IPS-11a (cell line): ENCODE data around the gene SLITRK2.

Experiments used
- H3K4me3 ChIP-seq: one replicate; pipeline ENCODE4 v1.5.1; 2013; ENCODE audit warnings: low read depth, low read length, control low read depth

Gene SLITRK2, protein sequence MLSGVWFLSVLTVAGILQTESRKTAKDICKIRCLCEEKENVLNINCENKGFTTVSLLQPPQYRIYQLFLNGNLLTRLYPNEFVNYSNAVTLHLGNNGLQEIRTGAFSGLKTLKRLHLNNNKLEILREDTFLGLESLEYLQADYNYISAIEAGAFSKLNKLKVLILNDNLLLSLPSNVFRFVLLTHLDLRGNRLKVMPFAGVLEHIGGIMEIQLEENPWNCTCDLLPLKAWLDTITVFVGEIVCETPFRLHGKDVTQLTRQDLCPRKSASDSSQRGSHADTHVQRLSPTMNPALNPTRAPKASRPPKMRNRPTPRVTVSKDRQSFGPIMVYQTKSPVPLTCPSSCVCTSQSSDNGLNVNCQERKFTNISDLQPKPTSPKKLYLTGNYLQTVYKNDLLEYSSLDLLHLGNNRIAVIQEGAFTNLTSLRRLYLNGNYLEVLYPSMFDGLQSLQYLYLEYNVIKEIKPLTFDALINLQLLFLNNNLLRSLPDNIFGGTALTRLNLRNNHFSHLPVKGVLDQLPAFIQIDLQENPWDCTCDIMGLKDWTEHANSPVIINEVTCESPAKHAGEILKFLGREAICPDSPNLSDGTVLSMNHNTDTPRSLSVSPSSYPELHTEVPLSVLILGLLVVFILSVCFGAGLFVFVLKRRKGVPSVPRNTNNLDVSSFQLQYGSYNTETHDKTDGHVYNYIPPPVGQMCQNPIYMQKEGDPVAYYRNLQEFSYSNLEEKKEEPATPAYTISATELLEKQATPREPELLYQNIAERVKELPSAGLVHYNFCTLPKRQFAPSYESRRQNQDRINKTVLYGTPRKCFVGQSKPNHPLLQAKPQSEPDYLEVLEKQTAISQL

DNA sequence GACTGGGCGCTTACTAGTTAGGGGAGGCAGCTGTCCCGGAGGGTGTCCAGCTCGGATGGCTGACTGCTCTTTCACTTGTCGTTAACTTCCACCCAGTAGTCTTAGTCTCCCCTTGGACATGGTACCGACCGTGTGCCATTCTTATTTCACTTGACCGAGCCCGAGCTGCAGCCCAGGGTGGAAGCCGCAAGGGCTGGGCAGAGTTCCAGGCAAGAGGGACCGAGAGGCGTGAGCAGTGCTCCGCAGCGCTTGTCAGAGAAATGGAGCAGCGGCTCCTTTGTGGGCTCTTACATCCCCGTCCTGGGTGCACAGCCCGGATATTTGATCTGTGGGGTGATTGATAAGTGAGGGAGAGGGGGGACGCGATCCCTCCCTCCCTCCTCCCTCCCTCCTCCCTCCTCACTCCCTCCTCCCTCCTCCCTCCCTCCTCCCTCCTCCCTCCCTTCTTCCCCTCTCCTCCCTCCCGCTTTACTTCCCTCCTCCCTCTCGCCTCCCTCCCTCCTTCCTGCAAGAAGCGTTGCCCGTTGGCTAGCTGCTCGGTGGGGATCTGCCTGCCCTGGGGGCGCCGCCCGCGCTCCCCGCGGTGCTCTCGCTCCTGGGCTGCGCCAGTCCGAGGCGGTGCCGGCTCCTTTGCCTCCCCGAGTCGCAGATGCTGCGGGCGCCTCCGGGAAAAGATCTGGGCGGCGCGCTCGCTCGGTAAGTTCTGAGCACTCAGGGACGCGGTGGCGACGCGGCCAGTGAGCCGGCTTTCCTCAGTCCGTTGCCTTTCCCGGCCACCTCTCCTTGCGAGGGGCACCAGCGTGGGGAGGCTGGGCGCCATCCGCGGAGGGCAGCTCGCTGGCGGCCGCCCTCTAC is at the start of gene SLITRK2:
SLITRK2 (plus strand) TSS at position 499 of the 855 bp plus-strand sequence. CDS start 4,597 bp downstream, outside the sequence.
- peak within 1 kb of the TSS; percentile 43 for H3K4me3 ChIP-seq

DNA sequence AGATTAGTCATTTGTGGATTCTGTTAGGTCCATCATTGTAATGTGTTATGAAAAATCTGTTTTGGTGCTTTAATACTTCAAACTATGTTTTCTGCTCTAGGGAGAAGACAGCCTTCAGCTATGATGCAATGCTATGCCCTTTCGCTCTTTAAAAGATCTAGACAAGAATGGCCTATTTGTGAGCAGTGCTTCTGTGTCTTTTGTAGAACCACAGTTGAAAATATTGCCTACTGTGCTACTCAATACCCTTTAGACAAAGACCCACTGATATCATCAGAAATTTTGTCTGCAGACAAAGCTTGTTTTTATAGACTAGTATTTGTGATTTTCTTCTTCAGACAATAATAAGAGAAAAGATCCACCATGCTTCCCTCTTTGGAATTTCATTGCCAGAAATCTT is 44.6 kb upstream of the SLITRK2 start:
- H3K4me3 ChIP-seq = no peak overlapping the region

DNA sequence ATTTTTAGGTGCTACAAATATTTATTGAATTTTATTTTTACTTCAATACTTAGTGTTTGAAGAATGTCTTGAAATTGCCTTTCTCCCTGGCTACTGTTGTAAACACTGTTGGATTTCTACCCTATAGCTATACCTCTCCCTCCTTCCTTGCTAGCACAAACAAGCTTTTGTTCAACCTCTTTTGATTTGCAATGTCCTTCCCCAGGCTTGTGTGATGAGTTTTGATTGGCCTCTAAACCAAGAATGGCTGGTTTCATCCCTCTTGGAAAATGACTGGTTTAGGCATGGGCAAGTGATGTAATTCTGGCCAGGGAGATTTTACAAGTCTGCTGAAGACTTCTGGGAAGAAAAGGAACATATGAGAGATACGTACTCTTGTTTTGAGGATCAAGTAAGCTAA is 25.3 kb upstream of the SLITRK2 start:
- H3K4me3 ChIP-seq = no peak overlapping the region

DNA sequence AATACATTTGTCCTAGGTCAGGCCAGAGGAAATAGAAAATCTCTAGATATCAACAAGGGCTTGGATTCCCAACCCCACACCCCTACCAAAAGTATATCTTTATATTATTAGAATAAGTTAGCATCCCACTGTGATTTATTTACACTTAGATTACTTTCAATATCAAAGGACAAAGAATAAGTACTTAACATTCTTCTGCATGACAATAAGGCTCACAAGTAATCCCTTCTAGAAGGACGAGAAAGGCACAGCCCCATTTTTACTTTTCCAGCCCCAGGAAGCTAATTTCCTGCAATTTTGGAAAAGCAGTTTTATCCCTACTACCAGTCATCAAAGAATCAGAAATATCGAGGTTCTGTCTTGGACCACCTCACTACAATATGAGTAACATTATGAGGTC is 14.1 kb upstream of the SLITRK2 start:
- H3K4me3 ChIP-seq = no peak overlapping the region

DNA sequence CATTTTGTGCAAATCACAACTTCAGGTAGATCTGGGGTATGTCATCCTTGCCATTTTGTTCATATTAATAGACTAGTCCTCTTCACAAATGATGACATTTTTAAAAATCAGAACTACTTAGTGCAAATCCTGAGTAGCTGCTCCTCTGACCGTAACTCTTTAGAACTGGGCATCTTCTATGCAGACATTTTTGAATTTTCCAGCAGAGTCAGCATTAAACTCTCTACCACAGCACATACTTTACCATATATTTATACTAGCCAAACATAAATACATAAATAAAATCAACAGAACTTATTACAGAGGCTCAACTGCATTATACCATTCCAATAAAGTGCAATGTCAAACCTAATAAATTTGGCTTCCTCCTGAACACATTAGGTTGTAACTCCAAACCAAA is 4.5 kb upstream of the SLITRK2 start:
- no peak overlapping the region for H3K4me3 ChIP-seq

DNA sequence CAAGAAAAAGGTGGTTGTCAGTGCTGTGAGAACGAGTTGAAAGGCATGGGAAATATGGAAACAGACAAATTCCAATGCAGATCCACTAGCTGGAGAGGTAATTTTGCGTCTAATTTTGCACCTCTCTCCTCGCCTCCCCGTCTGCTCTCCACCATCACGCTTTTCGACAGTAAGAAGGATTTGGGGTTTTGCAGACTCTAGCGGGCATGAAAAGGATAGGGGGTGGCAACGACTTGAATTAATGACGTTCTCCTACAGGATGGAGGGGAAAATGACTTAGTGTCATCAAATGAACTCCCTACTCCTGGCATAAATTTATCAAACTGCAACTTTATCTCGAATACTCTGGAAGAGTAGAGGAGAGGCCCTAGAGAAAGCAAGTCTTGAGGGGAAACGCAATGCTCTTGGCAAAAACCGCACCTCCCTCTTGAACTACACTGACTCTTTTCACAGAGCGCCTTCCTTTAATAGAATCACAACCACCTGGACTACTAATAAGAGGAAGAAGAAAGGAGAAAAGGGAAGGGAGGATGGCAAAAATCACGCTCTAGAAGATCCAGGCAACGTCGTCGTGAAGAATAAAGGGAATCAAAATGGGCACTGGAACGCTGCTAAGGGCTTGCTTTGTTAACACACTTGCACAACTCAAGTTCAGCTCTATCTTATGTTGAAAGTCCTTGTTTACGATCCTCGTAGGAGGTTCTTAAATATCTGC is 871 bp upstream of the SLITRK2 start:
- peak overlapping the region; percentile 20 for H3K4me3 ChIP-seq

DNA sequence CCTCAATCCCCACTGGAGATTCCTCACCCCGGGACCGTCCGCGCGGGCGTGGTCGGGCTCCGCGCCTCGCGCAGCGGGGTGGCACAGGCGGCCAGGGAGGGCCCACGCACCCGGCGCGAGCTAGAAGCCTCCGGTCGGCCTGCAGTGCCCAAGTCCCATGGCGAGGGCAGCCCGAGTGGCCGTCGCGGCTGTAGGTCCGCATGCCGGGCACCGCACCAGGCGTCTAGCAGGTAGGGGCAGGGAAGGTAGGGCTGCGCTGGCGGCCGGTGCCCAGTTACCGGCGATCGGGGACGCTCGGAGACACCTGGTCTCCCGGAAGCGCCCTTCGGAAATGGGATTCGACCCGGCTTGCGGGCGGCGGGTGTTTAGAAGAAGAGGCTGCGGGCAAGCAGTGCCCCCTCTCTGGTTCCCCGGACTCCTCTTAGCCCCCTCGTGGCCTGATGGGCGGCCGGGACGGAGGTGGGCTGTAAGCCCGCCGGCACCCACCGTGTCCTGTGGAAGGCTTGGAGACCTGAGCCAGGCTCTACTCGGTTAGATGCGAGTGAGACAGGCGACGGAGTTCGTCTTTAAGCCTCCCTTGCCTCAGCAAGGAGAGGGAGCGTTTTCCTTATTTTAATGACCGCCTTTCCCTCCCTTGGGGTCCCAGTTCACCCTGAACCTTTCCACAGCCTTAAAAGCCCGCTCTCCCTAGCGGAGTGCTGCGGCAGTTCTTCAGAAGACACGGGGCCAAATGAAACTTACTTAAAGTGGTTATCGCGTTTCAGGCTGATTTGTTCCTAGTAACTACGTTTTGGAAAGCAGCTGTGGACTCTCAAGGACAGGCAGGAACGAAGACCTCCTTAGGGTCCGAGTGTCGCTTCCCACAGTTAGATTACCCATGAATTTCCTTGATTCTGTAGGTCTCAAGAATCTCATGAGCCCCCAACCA is 821 bp downstream of the SLITRK2 start:
- H3K4me3 ChIP-seq = peak overlapping the region; percentile 43

DNA sequence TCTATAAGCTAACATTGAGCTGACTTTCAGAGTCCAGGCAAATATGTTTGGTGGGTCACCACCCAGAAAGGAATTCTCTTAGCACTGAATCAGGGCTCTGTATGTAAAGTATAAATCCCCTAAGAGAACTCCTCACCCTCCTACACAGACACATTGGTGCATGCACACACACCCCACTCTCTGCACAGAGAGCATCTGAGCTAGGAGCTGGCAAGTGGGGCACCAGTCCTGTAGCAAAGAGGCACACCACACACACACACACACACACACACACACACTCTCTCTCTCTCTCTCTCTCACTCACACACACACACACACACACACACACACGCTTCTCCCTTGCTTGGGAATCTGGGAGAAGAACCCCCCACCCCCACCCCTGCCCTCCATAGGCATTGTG is 3.2 kb downstream of the SLITRK2 start:
- H3K4me3 ChIP-seq = no peak overlapping the region

DNA sequence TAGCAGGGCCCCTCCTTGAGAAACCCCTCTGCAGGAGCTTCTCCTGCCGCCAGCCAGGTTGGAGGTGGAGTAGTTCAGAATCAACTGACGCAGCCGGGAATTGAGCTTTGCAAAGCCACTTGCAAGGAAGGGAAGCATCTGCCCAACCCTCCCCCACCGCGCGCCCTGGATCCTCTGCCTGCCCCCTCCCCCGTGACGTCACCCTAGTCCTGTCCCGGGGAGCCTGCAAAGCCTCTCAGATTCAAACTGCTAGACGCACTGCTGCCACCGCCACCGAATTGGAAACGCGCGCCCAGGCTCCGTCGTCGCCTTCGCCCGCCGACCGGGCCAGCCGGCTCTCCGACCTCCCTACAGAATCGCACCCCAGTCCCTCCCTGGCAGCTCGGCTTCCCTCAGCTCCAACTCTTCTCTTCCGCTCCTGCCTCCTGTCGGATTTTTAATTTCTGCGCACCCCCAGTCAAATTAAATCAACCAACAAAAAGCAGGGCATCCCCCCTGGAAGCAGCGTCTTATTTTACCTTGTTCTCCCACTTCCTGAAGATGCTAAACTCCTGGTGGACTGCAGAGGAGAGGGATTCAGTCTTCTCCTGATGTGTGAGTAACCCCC is 3.8 kb downstream of the SLITRK2 start:
- peak overlapping the region; percentile 8 for H3K4me3 ChIP-seq

DNA sequence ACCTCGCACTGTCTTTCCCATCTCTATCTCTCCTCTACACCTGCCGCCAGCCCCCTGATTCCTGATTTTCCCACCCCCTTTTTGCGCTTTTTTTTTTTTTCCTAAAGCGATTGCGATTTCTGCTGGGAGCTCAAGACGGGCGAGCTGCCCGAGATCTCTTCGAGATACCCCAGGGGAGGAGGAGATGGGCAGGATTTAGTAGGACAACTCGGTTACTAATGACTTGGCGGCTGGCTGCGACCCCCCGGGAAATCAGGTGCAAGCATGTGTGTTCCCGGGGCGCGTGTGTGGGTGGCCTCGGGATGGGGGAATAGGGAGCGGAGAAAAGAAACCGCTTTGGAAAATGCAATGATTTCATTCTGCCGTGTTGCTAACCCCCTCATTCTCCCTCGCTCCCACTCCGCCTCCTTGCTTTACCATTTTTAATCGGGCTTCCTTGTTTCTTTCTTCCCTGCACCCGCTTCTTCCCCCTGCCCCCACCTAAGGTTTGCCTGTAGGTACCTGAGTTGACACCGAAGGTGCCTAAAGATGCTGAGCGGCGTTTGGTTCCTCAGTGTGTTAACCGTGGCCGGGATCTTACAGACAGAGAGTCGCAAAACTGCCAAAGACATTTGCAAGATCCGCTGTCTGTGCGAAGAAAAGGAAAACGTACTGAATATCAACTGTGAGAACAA is 4.4 kb downstream of the SLITRK2 start:
- no peak overlapping the region for H3K4me3 ChIP-seq

DNA sequence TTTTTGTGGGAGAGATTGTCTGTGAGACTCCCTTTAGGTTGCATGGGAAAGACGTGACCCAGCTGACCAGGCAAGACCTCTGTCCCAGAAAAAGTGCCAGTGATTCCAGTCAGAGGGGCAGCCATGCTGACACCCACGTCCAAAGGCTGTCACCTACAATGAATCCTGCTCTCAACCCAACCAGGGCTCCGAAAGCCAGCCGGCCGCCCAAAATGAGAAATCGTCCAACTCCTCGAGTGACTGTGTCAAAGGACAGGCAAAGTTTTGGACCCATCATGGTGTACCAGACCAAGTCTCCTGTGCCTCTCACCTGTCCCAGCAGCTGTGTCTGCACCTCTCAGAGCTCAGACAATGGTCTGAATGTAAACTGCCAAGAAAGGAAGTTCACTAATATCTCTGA is 5.5 kb downstream of the SLITRK2 start:
- no peak overlapping the region for H3K4me3 ChIP-seq

DNA sequence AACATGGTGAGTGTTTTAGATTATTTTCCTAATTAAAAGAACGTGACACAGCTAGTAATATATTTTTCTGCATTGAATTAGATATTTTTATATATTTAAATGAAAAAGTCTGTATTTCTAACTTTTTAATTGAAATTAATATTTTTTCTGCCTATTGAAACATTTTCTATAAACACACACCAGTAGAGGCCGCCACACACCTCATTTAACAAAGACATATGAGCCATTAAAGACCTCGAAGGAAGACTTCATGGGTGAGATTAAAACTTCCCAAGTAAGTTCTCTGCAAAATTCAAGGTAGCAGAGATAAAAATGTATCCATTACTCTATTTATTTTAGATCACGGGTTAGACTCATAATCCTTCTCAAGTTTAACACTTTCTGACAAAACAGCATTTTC is 8.3 kb downstream of the SLITRK2 start:
- no peak overlapping the region for H3K4me3 ChIP-seq

DNA sequence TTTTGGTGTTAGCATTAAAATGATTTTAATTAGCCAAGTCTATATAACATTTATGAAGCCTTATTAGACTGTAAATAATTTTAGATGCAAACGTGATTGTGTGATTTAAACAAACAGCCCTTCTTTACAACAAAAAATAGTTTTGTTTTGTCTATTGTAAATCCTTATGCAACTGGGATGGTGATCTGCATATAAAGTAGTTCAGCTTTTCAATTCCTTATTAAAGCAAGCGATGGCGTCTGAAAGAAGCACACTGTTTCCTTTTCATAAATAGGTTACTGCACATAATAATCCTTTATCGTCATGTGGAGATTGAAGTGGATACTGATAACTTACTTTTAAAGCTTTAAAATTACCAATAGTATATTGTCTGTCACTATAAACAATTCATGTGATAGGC is 8.8 kb downstream of the SLITRK2 start:
- no peak overlapping the region for H3K4me3 ChIP-seq

DNA sequence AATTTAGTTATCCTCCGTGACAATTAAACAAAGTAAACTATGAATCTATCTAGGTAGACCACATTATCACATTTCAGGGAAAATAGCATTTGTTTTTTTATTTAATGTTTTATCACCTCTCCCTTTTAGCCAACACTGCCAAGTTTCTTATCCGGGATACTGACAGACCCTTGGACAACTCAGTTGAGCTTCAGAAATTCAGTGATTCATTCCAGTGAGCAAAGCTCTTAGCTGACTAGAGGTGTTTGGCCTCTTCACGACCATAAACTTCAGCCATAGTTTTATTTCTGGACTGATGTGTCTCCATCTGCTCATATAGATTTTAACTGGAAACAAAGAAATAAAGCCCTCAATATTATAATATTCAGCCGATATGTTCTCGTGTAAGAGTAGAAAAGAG is 15.2 kb downstream of the SLITRK2 start:
- H3K4me3 ChIP-seq = no peak overlapping the region

DNA sequence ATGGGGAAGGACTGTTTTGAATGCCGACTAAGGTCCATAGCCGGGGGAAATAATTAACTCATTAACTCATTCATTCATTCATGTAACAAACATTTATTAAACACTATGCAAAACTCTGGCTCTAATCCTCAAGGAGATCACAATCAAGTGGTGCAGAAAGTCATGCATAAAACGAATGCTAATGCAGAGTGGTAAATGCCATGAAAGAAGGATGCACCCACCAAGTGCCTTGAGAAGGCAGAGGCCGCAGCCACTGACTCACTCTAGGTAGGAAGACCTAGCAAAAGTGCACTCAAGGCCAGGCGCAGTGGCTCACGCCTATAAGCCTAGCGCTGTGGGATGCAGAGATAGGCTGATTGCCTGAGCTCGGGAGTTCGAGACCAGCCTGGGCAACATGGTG is 22.9 kb downstream of the SLITRK2 start:
- H3K4me3 ChIP-seq = no peak overlapping the region

DNA sequence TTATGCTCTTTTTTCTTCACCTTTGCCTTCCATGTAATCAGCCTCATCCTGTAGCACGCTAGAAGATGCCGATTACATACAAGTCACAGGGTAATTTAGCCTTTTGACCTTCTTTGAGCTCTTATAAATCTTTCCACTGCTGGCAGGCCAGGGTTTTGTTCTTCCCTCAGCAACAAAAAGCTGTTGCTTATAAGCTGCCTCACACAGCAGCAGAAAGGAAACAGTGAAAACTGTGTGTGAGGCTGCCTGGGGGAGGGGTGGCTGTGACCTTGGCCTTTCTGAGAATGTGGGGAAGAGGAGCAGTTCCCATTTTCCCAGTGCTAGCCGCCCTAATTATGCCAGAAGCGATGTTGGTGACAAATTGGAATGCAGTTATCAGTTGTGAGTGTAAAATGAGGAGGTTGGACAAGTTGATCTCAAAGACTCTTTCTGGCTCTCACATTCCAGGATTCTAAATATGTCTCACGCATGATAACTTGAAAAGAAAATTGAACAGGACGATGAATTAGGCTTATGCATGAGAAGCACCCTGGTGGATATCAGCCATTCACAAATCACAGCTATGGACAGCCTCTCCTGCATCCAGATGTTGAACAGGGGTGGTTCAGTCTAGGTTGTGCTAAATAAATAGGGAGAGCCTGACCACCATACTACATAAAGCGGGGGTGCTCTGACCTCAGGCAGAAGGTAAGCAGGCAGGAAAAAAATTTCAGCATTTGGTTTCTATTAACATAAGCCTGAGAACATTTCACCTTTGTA is 25.7 kb downstream of the SLITRK2 start:
- no peak overlapping the region for H3K4me3 ChIP-seq

DNA sequence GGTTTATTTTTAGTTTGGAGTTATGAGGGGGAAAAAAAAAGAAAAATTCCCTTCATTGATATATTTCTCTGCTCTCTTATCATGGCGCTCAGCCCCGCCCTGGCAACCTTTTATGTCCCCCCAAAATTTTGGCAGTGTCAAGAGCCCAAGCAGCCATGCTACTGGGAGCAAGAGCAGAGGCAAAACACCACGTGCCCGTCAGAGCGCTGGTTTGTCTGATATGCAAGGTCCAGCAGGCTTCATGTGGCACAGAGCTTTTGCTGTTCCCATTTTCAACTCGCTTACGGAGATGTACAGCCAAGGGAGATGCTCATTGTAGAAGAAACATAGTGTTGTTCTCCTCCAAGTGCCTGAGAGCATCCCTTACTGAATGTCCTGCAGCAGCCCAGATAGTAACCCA is 27.3 kb downstream of the SLITRK2 start:
- no peak overlapping the region for H3K4me3 ChIP-seq

DNA sequence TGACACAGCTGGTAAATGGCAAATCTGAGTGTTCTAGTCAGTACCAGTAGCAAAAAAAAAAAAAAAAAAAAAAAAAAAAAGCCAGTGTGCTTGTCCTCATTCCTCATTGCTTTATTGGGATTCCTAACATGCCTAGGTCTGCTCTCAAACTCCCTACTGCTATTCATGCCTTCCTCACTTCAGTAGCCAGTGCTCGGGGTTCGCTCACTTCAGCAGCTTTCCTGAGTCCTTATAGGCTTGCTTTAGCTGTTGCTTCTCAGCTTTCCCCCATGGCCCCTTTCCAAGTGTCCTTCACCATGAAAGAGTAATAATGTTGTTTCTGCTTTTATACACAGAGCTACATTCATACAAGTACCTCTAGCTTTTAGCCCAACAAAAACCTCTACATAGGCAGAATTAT is 30.8 kb downstream of the SLITRK2 start:
- H3K4me3 ChIP-seq = no peak overlapping the region
